GM12878 (cell line): Measurements from ENCODE around the gene COL27A1. TPM values are rescaled to one million over a fixed set of nuclear protein-coding genes. Genes with fewer than 3 reads are reported as not detected.

Experiments
- ATAC-seq: fragments of 200-7000 bp; cut with Tn5 transposase; 3 replicates; pipeline ENCODE4 v1.9.1; 2020; ENCODE audit warnings: mild to moderate bottlenecking, moderate library complexity
- BruUV-seq: library from RNA; stranded (reverse); fragments of 400-500 nt; replicated peaks from 2 replicates; lab custom pipeline; 2021; lab: Mats Ljungman, UMichigan
- CTCF ChIA-PET: fragments of 300-600 bp; sonication (Branson Sonifier 250); formaldehyde crosslinking; extraction: SDS; loops from one replicate; lab custom pipeline; 2021; ENCODE audit warnings: inconsistent platforms; lab: Yijun Ruan, JAX
- POLR2A ChIA-PET: fragments of 350-600 bp; formaldehyde crosslinking; extraction: SDS; loops from one replicate; lab custom pipeline; 2021; ENCODE audit warnings: inconsistent platforms; lab: Charles Lee
- RAD21 ChIA-PET: fragments of 300-600 bp; sonication (Branson Sonifier 250); formaldehyde crosslinking; loops from one replicate; lab custom pipeline; 2023; ENCODE audit warnings: antibody characterized with exemption; ENCODE audit not compliant: unreplicated experiment; lab: Charles Lee
- SMC1A ChIA-PET: fragments of 300-600 bp; sonication (Branson Sonifier 250); formaldehyde crosslinking; loops from one replicate; lab custom pipeline; 2023; ENCODE audit not compliant: unreplicated experiment, uncharacterized antibody; lab: Charles Lee
- DNase-seq: peaks from one replicate; pipeline ENCODE4 v3.0.0-alpha.2; 2011; ENCODE audit warnings: low read depth, low spot score
- FAIRE-seq: peaks from 3 replicates; lab custom pipeline; 2011; peaks lifted over from hg19 to GRCh38; lab: Jason Lieb, UNC
- H2AFZ ChIP-seq: 2 replicates; pipeline ENCODE4 v1.6.0; 2011; ENCODE audit warnings: low read depth, low read length, control low read depth; ENCODE audit not compliant: control insufficient read depth
- H3K27ac ChIP-seq: 2 replicates; pipeline ENCODE4 v1.5.1; 2011; ENCODE audit warnings: control low read depth; ENCODE audit not compliant: control insufficient read depth, insufficient read depth
- H3K27me3 ChIP-seq, 2 experiments: replicated peaks in 1 of 2; 2 replicates each; pipeline versions ENCODE4 v1.6.0 to v1.6.1; 2011; ENCODE audit warnings: low read length in 1 of 2; ENCODE audit not compliant: control insufficient read depth in 2 of 2, insufficient read depth in 2 of 2
- H3K36me3 ChIP-seq, 2 experiments: 2 replicates each; pipeline ENCODE4 v1.5.1; 2011; ENCODE audit warnings: low read length in 1 of 2; ENCODE audit not compliant: control insufficient read depth in 2 of 2, insufficient read depth in 2 of 2
- H3K4me1 ChIP-seq: 2 replicates; pipeline ENCODE4 v1.6.1; 2011; ENCODE audit warnings: mild to moderate bottlenecking, low read length, moderate library complexity, mixed read lengths; ENCODE audit not compliant: control insufficient read depth, insufficient read depth
- H3K4me2 ChIP-seq: 2 replicates; pipeline ENCODE4 v1.6.0; 2011; ENCODE audit warnings: control low read depth; ENCODE audit not compliant: control insufficient read depth, insufficient read depth
- H3K4me3 ChIP-seq: fragments of 200-600 bp; sonication (generic); 2 replicates; pipeline ENCODE4 v1.5.1; 2016
- H3K79me2 ChIP-seq: 2 replicates; pipeline ENCODE4 v1.6.0; 2011; ENCODE audit warnings: low read length; ENCODE audit not compliant: control insufficient read depth, insufficient read depth
- H3K9ac ChIP-seq: 2 replicates; pipeline ENCODE4 v1.8.0; 2011; ENCODE audit warnings: low read length, control low read depth, mixed read lengths; ENCODE audit not compliant: control insufficient read depth, insufficient read depth
- H3K9me3 ChIP-seq: replicated peaks from 3 replicates; pipeline ENCODE4 v1.5.1; 2011; ENCODE audit warnings: mild to moderate bottlenecking, low read length; ENCODE audit not compliant: control insufficient read depth, insufficient read depth
- H4K20me1 ChIP-seq: 2 replicates; pipeline ENCODE4 v1.6.0; 2011; ENCODE audit not compliant: control insufficient read depth, insufficient read depth
- BHLHE40 ChIP-seq, 2 experiments: fragments of 450-650 bp in 1 of 2; IDR thresholded peaks; 2 replicates each; pipeline ENCODE4 v1.6.1; 2011 to 2017; ENCODE audit warnings: low read depth in 2 of 2, borderline replicate concordance in 1 of 2, improper control_type of control experiment in 1 of 2, low read length in 1 of 2, mild to moderate bottlenecking in 1 of 2
- EED ChIP-seq: sonication (generic); IDR thresholded peaks from 2 replicates; pipeline ENCODE4 v1.6.1; 2016; ENCODE audit warnings: antibody characterized with exemption, low read depth
- ETV6 ChIP-seq, 2 experiments: fragments of 450-650 bp in 1 of 2; IDR thresholded peaks in 1 of 2; conservative IDR thresholded peaks in 1 of 2; 2 replicates each; pipeline ENCODE4 v1.6.1; 2014; ENCODE audit warnings: antibody characterized with exemption in 1 of 2, borderline replicate concordance in 1 of 2, low read depth in 1 of 2, mild to moderate bottlenecking in 1 of 2, moderate library complexity in 1 of 2
- GABPA ChIP-seq: IDR thresholded peaks from 2 replicates; pipeline ENCODE4 v1.6.1; 2014; ENCODE audit warnings: antibody characterized with exemption, low read depth, mild to moderate bottlenecking, inconsistent platforms
- IRF4 ChIP-seq: IDR thresholded peaks from 2 replicates; pipeline ENCODE4 v1.6.1; 2011; ENCODE audit warnings: low read depth, low read length
- KLF5 ChIP-seq: fragments of 450-650 bp; IDR thresholded peaks from 2 replicates; pipeline ENCODE4 v1.6.1; 2014; ENCODE audit warnings: mild to moderate bottlenecking; ENCODE audit not compliant: partially characterized antibody
- LARP7 ChIP-seq: fragments of 450-650 bp; IDR thresholded peaks from 2 replicates; pipeline ENCODE4 v1.6.1; 2017; ENCODE audit warnings: mild to moderate bottlenecking
- MAX ChIP-seq: IDR thresholded peaks from 2 replicates; pipeline ENCODE4 v1.6.1; 2012; ENCODE audit warnings: low read depth, low read length, improper control_type of control experiment
- MYB ChIP-seq: fragments of 150-350 bp; IDR thresholded peaks from 2 replicates; pipeline ENCODE4 v1.6.1; 2014; ENCODE audit warnings: mild to moderate bottlenecking, low read depth, low read length, borderline replicate concordance
- NBN ChIP-seq: fragments of 450-650 bp; IDR thresholded peaks from 2 replicates; pipeline ENCODE4 v1.6.1; 2016
- NFYA ChIP-seq: IDR thresholded peaks from 2 replicates; pipeline ENCODE4 v1.6.1; 2011; ENCODE audit warnings: low read depth, mild to moderate bottlenecking, low read length, improper control_type of control experiment, borderline replicate concordance
- PML ChIP-seq: IDR thresholded peaks from 2 replicates; pipeline ENCODE4 v1.6.1; 2012; ENCODE audit warnings: low read length, inconsistent platforms
- RBBP5 ChIP-seq: fragments of 200-600 bp; sonication (generic); conservative IDR thresholded peaks from 2 replicates; pipeline ENCODE4 v1.6.1; 2016
- SKIL ChIP-seq: fragments of 450-650 bp; IDR thresholded peaks from 2 replicates; pipeline ENCODE4 v1.6.1; 2017; ENCODE audit warnings: mild to moderate bottlenecking, low read depth, inconsistent platforms; ENCODE audit not compliant: poor library complexity, severe bottlenecking
- TCF12 ChIP-seq: IDR thresholded peaks from 2 replicates; pipeline ENCODE4 v1.6.1; 2011; ENCODE audit warnings: low read depth, mild to moderate bottlenecking, low read length
- ZBED1 ChIP-seq: IDR thresholded peaks from 2 replicates; pipeline ENCODE4 v1.6.1; 2016; ENCODE audit warnings: borderline replicate concordance
- ZNF207 ChIP-seq: fragments of 450-650 bp; IDR thresholded peaks from 2 replicates; pipeline ENCODE4 v1.6.1; 2014; ENCODE audit warnings: antibody characterized with exemption, mild to moderate bottlenecking, borderline replicate concordance
- ZNF24 ChIP-seq: fragments of 450-650 bp; IDR thresholded peaks from 2 replicates; pipeline ENCODE4 v1.6.1; 2017; ENCODE audit warnings: antibody characterized with exemption, mild to moderate bottlenecking
- WGBS: methylation state at CpG from one replicate; pipeline ENCODE4 v1.1.6; 2016; ENCODE audit warnings: low lambda C conversion rate; ENCODE audit not compliant: insufficient replicate concordance, insufficient coverage; ENCODE audit errors: missing lambda C conversion rate; 5-methylcytosine and 5-hydroxymethylcytosine counted together
- in situ Hi-C: fragments of 300-500 bp; cut with MboI; formaldehyde crosslinking; loops from 9 replicates; pipeline ENCODE4 v1.14.3; 2018; ENCODE audit warnings: mixed read lengths
- intact Hi-C: fragments of 100-400 bp; cut with micrococcal nuclease; formaldehyde crosslinking; loops from one replicate; pipeline ENCODE4 v1.14.2; 2022; ENCODE audit not compliant: unreplicated experiment
- polyA plus RNA-seq, 11 experiments: library from polyadenylated mRNA; depleted of rRNA in 4 of 11; unstranded in 6 of 11; stranded (reverse) in 5 of 11; fragments of >200 nt; fragmentation: Nextera tagmentation in 4 of 11; fragmentation: Illumina TruSeq in 1 of 11; extraction: Ambion mirVana in 4 of 11; extraction: Trizol in 1 of 11; gene quantifications; 1 replicate in 1 of 11; 2 replicates in 10 of 11; pipeline versions ENCODE4 v1.2.1 to v1.2.3, GENCODE V29; 2011 to 2016; ENCODE audit warnings: inconsistent platforms in 2 of 11, missing spikeins in 2 of 11, low read depth in 1 of 11
- total RNA-seq, 4 experiments: library from RNA; depleted of rRNA in 3 of 4; stranded (reverse); fragments of >200 nt in 3 of 4; fragmentation: Illumina TruSeq in 1 of 4; extraction: Trizol in 1 of 4; gene quantifications; 2 replicates each; pipeline versions ENCODE4 v1.2.1 to v1.2.3, GENCODE V29; 2013 to 2021

The COL27A1 gene
- total and polyA plus RNA-seq, 10 of the 15 experiments (the other 5 are each of a cell fraction or from before 2014, with no cell fraction given) = 0.10 TPM; not detected in 9

DNA sequence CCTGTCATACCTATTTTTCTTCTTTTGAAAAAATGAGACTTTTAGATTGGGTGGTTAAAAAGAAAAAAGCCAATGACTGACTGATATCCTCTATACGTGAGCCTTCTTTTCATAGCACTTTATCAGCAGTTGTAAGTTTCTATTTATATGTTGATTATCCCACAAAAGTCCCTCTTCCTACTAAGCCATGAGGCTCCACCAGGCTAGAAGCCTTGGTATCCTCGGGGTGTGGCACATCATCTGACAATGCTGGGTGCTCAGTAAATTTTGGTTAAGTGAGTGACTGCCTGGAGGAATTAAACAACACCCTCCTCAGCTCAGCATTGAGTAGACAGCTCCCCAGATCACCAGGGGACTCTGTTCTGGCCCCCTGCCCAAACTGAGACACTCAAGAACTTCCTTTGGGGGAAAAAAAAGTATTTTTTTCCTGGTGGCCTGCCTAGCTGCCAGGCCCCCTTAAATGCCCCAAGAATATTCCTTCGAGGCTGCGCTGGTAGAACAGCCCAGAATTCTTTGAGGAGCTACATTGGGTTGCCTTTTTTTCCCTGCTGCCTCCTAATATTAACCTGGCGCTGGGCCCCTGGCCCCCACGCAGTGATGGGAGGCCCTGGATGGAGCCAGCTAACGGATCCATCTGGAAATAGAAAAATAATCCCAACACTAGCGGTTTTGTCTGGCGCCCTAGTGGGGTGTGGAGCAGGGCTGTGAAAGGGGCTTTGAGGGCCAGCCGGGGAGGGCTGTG is 23.4 kb upstream of the COL27A1 start:
- no peak for DNase-seq
- no peak overlapping the region for H2AFZ ChIP-seq

More for the DNA sequence above, 23.4 kb upstream of the COL27A1 start:
- Histone ChIP-seq H3K4me2 (no peak overlapping the region), H4K20me1 (no peaks in the 10 kb centered on the region), H3K27me3 (peaks cover 0 to 2% of the 10 kb centered on the region in 2 experiments; a peak in 3 of 4 replicates), H3K9ac (no peak overlapping the region), H3K4me1 (no peaks in the 10 kb centered on the region), H3K36me3 (no peaks in the 10 kb centered on the region), H3K4me3 (no peak overlapping the region), H3K27ac (no peak overlapping the region), H3K9me3 (no peaks in the 10 kb centered on the region), H3K79me2 (no peaks in the 10 kb centered on the region)
- FAIRE-seq (no peak), ATAC-seq (no peak)
- in situ Hi-C loops (no loop called here), intact Hi-C loops (no loop called here)
- BruUV-seq = no TSS peak
- RAD21 ChIA-PET = no interaction called here
- SMC1A ChIA-PET = no interaction called here
- CTCF ChIA-PET = no interaction called here
- 34% methylated on average over 10 of the region's 10 CpGs for WGBS
- TF ChIP-seq BHLHE40 (IDR thresholded peaks at IDR 0.05; ENCODE audit: borderline replicate concordance in 1 of 2, low read depth in 2 of 2, low read length in 1 of 2) (no peak), LARP7 (no peak), PML (no peak), GABPA (no peak), SKIL (no peak), ETV6 (conservative IDR thresholded peaks at IDR 0.05 in 1 of 2, IDR thresholded peaks at IDR 0.05 in 1 of 2; ENCODE audit: borderline replicate concordance in 1 of 2, low read depth in 1 of 2) (no peak), RBBP5 (no peak), MYB (no peak), ZNF24 (no peak), IRF4 (no peak), MAX (no peak), NFYA (no peak), ZBED1 (no peak), KLF5 (no peak), ZNF207 (no peak), EED (no peak), NBN (no peak), TCF12 (no peak)
- POLR2A ChIA-PET = no interaction called here
